ENCODE results near the gene SAFB.

DNA sequence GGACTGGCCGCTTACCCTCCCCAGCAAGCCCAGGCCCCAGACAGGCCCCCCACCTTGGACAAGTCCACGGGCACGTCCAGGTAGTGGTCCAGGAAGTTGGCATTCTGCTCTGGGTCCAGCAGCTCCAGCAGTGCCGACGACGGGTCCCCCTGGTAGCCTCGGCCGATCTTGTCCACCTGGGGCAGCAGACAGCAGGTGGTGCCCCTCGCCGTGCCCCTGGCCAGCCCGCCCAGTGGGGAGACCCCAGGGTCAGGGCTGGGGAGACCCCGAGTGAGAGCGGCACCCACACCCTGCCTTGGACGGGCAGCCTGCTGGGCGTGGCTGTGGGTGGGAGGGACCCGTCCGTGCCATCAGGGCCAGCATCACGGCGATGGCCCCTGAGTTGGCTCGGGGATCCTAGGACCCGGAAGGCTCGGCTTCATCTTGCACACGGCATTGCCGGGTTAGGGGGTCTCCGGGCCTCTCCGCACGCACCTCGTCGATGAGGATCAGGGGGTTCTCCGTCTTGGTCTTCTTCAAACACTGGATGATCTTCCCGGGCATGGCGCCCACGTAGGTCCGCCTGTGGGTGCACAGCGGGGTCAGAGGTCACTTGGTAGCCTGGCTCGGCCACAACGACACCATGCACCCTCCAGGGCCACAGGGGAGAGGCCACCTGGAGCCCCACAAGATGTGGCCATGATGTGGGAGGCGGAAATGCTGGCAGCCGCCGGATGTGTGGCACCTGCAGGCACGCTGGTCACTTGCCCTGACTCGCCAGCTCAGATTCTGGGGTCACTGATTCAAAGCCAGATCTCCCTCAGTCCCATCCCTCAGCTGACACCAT, 73.5 kb downstream of the SAFB start:
- TF ChIP-seq CCAR2 (optimal IDR thresholded peaks at IDR 0.05; ENCODE audit: low read depth, low read length) (no peak), KDM5B (CRISPR knock-in tag; IDR thresholded peaks at IDR 0.05; ENCODE audit: borderline replicate concordance) (no peak), SAFB2 (CRISPR knock-in tag; IDR thresholded peaks at IDR 0.05; ENCODE audit: borderline replicate concordance, low read depth) (no peak), ZNF552 (CRISPR knock-in tag; IDR thresholded peaks at IDR 0.05; ENCODE audit: borderline replicate concordance) (no peak), GPN1 (CRISPR knock-in tag; IDR thresholded peaks at IDR 0.05; ENCODE audit: borderline replicate concordance) (no peak), MXI1 (IDR thresholded peaks at IDR 0.05; ENCODE audit: borderline replicate concordance, low read depth, low read length) (no peak), ZFX (CRISPR knock-in tag; IDR thresholded peaks at IDR 0.05; ENCODE audit: low read depth) (no peak), KDM1A (CRISPR knock-in tag; IDR thresholded peaks at IDR 0.05) (no peak)
- TF ChIP-seq, protein P1, sequence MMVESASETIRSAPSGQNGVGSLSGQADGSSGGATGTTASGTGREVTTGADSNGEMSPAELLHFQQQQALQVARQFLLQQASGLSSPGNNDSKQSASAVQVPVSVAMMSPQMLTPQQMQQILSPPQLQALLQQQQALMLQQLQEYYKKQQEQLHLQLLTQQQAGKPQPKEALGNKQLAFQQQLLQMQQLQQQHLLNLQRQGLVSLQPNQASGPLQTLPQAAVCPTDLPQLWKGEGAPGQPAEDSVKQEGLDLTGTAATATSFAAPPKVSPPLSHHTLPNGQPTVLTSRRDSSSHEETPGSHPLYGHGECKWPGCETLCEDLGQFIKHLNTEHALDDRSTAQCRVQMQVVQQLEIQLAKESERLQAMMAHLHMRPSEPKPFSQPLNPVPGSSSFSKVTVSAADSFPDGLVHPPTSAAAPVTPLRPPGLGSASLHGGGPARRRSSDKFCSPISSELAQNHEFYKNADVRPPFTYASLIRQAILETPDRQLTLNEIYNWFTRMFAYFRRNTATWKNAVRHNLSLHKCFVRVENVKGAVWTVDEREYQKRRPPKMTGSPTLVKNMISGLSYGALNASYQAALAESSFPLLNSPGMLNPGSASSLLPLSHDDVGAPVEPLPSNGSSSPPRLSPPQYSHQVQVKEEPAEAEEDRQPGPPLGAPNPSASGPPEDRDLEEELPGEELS (CRISPR knock-in tag; IDR thresholded peaks at IDR 0.05), result no peak
- TF ChIP-seq, protein P2, sequence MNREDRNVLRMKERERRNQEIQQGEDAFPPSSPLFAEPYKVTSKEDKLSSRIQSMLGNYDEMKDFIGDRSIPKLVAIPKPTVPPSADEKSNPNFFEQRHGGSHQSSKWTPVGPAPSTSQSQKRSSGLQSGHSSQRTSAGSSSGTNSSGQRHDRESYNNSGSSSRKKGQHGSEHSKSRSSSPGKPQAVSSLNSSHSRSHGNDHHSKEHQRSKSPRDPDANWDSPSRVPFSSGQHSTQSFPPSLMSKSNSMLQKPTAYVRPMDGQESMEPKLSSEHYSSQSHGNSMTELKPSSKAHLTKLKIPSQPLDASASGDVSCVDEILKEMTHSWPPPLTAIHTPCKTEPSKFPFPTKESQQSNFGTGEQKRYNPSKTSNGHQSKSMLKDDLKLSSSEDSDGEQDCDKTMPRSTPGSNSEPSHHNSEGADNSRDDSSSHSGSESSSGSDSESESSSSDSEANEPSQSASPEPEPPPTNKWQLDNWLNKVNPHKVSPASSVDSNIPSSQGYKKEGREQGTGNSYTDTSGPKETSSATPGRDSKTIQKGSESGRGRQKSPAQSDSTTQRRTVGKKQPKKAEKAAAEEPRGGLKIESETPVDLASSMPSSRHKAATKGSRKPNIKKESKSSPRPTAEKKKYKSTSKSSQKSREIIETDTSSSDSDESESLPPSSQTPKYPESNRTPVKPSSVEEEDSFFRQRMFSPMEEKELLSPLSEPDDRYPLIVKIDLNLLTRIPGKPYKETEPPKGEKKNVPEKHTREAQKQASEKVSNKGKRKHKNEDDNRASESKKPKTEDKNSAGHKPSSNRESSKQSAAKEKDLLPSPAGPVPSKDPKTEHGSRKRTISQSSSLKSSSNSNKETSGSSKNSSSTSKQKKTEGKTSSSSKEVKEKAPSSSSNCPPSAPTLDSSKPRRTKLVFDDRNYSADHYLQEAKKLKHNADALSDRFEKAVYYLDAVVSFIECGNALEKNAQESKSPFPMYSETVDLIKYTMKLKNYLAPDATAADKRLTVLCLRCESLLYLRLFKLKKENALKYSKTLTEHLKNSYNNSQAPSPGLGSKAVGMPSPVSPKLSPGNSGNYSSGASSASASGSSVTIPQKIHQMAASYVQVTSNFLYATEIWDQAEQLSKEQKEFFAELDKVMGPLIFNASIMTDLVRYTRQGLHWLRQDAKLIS (CRISPR knock-in tag; IDR thresholded peaks at IDR 0.05), result no peak
